Measurements from ENCODE around the gene C2orf66. TPM values are rescaled to one million over a fixed set of nuclear protein-coding genes. Genes with fewer than 3 reads are reported as not detected.

C2orf66 gene
- total RNA-seq, 4 donors from 2014 or later: not detected

- intact Hi-C loops (cut with DNase I; ENCODE audit: low total_unique reads): no loop called here
- no peak for TF ChIP-seq POLR2AphosphoS5 (IDR thresholded peaks at IDR 0.05)
- TF ChIP-seq POLR2A (IDR thresholded peaks at IDR 0.05): no peak
- TF ChIP-seq EP300 (IDR thresholded peaks at IDR 0.05; ENCODE audit: low read depth): no peak
- no peak for TF ChIP-seq CTCF (IDR thresholded peaks at IDR 0.05)
- Histone ChIP-seq H3K27me3 (no peaks in the 10 kb centered on the region), H3K4me3 (no peak overlapping the region), H3K36me3 (peaks cover 0 to 84% (median 18%) of the 10 kb centered on the region in 4 donors), H3K9me3 (no peaks in the 10 kb centered on the region), H3K4me1 (no peaks in the 10 kb centered on the region), H3K27ac (no peak overlapping the region)
- in situ Hi-C loops (cut with MboI; ENCODE audit: low pct_ligation_motif_present in 1 of 4, low pct_unique_long_range_greater_than_20kb in 1 of 4, low sequenced_read_pairs in 3 of 4): loop anchor here in 1 of 4 donors (25.0 kb wide), 1 partner anchor 480 kb away; no protein-coding TSS in a partner anchor
- WGBS, 2 donors (ENCODE audit: low coverage in 1 of 2): 56 to 95% methylated on average over 1 of the region's 1 CpG
- no peak for DNase-seq
These were observed 42.1 kb downstream of the C2orf66 start for GRCh38 chr2:196767101-196767500.

GRCh38 chr2:196759378-196759706 lies 49.8 kb downstream of the C2orf66 start:
- Histone ChIP-seq H3K9me3 (peaks cover 4 to 8% of the 10 kb centered on the region in 2 donors), H3K4me3 (no peak overlapping the region), H3K36me3 (peaks cover 0 to 22% (median 1%) of the 10 kb centered on the region in 4 donors), H3K27me3 (no peaks in the 10 kb centered on the region), H3K27ac (no peak overlapping the region), H3K4me1 (no peaks in the 10 kb centered on the region)
- no peak for DNase-seq
- in situ Hi-C loops (cut with MboI; ENCODE audit: low pct_ligation_motif_present in 1 of 4, low pct_unique_long_range_greater_than_20kb in 1 of 4, low sequenced_read_pairs in 3 of 4) (loop anchor here in 1 of 4 donors (25.0 kb wide), 1 partner anchor 472 kb away; no protein-coding TSS in a partner anchor), intact Hi-C loops (cut with DNase I; ENCODE audit: low total_unique reads) (no loop called here)
- WGBS, 2 donors (ENCODE audit: low coverage in 1 of 2): 20 to 71% methylated on average over 1 to 5 of the region's 5 CpGs
- no peak for TF ChIP-seq CTCF (IDR thresholded peaks at IDR 0.05)
- TF ChIP-seq EP300 (IDR thresholded peaks at IDR 0.05; ENCODE audit: low read depth): no peak
- no peak for TF ChIP-seq POLR2AphosphoS5 (IDR thresholded peaks at IDR 0.05)
- TF ChIP-seq POLR2A (IDR thresholded peaks at IDR 0.05): no peak

GRCh38 chr2:196758474-196759377 lies 50.4 kb downstream of the C2orf66 start:
- 79 to 85% methylated on average over 2 to 3 of the region's 3 CpGs for WGBS, 2 donors (ENCODE audit: low coverage in 1 of 2)
- Histone ChIP-seq H3K27me3 (no peaks in the 10 kb centered on the region), H3K27ac (no peak overlapping the region), H3K4me3 (no peak overlapping the region), H3K9me3 (peaks cover 7 to 11% of the 10 kb centered on the region in 2 donors), H3K4me1 (no peaks in the 10 kb centered on the region), H3K36me3 (peaks cover 0 to 16% (median 0%) of the 10 kb centered on the region in 4 donors)
- in situ Hi-C loops (cut with MboI; ENCODE audit: low pct_ligation_motif_present in 1 of 4, low pct_unique_long_range_greater_than_20kb in 1 of 4, low sequenced_read_pairs in 3 of 4): loop anchor here in 1 of 4 donors (25.0 kb wide), 1 partner anchor 471 kb away; no protein-coding TSS in a partner anchor
- no peak for DNase-seq
- peak in 4 of 5 experiments; percentile 16 to 24 (median 20) for TF ChIP-seq CTCF (IDR thresholded peaks at IDR 0.05)
- no peak for TF ChIP-seq POLR2A (IDR thresholded peaks at IDR 0.05)
- intact Hi-C loops (cut with DNase I; ENCODE audit: low total_unique reads): no loop called here

Small RNA genes lying within 50 kb of the gene (small RNA-seq; reads per million reads assigned to genes)
- gene AC012486.1: 0 reads per million in 4 donors

Other genes starting within 250 kb of the C2orf66 start
- 1 to 10 TPM; 1.1 to 2.2 (median 1.6) TPM for gene HECW2, start 215.8 kb downstream of the C2orf66 start, total RNA-seq
- 100 to 1,000 TPM in 1 of 4 donors, 1 to 10 TPM in 2, not detected in 1; 1.6 to 137 (median 2.7) TPM for gene CCDC150, start 169.6 kb downstream of the C2orf66 start, total RNA-seq
- 10 to 100 TPM in 3 of 4 donors, 1 to 10 TPM in 1; 4.6 to 49.2 (median 34.9) TPM for gene GTF3C3, start 9.7 kb downstream of the C2orf66 start, total RNA-seq
- gene PGAP1, start 117.4 kb upstream of the C2orf66 start, total RNA-seq: 10 to 100 TPM; 15.8 to 26.6 (median 18.8) TPM